K562 (cell line): ENCODE measurements around the gene CFAP73. TPM values are rescaled to one million over a fixed set of nuclear protein-coding genes. Genes with fewer than 3 reads are reported as not detected.

Experiments
- ATAC-seq: fragments of 200-7000 bp; cut with Tn5 transposase; 3 replicates; pipeline ENCODE4 v1.9.1; 2020; ENCODE audit warnings: moderate library complexity
- BruUV-seq: library from RNA; stranded (reverse); fragments of 400-500 nt; replicated peaks from 2 replicates; lab custom pipeline; 2021; lab: Mats Ljungman, UMichigan
- CTCF ChIA-PET: fragments of 300-600 bp; formaldehyde crosslinking; extraction: SDS; loops from one replicate; lab custom pipeline; 2021; ENCODE audit warnings: low intra/inter-chr PET ratio; lab: Yijun Ruan, JAX
- POLR2A ChIA-PET: fragments of 300-600, 350-650 bp; sonication (Branson Sonifier 250); formaldehyde crosslinking; extraction: SDS; loops from one replicate; lab custom pipeline; 2021; ENCODE audit warnings: antibody characterized with exemption, inconsistent platforms; lab: Yijun Ruan, JAX
- DNase-seq, 4 experiments: peaks; one replicate each; pipeline versions ENCODE4 v3.0.0 to v3.0.0-alpha.2; 2011 to 2018; ENCODE audit warnings: low spot score in 3 of 4, mixed read lengths in 3 of 4; ENCODE audit errors: extremely low read depth in 1 of 4
- FAIRE-seq: peaks from 2 replicates; lab custom pipeline; 2011; peaks lifted over from hg19 to GRCh38; lab: Jason Lieb, UNC
- H2AFZ ChIP-seq: 2 replicates; pipeline ENCODE4 v1.6.0; 2011; ENCODE audit warnings: low read depth, low read length, control low read depth, inconsistent platforms
- H3K27ac ChIP-seq: fragments of 200-600 bp; 3 replicates; pipeline ENCODE4 v1.8.0; 2011; ENCODE audit warnings: low read depth, mild to moderate bottlenecking, control low read depth, inconsistent platforms, low read length, moderate library complexity, mixed read lengths; ENCODE audit errors: extremely low read depth
- H3K27me3 ChIP-seq, 2 experiments: fragments of 300-600 bp in 1 of 2; 2 replicates in 1 of 2; 3 replicates in 1 of 2; pipeline versions ENCODE4 v1.6.0 to v1.8.0; 2011; ENCODE audit warnings: inconsistent platforms in 2 of 2, low read length in 2 of 2, mild to moderate bottlenecking in 1 of 2, mixed read lengths in 1 of 2, moderate library complexity in 1 of 2; ENCODE audit not compliant: control insufficient read depth in 2 of 2, insufficient read depth in 2 of 2
- H3K36me3 ChIP-seq: fragments of 300-600 bp; 3 replicates; pipeline ENCODE4 v1.8.0; 2011; ENCODE audit warnings: mild to moderate bottlenecking, low read length, inconsistent platforms; ENCODE audit not compliant: control insufficient read depth, insufficient read depth
- H3K4me1 ChIP-seq, 2 experiments: fragments of 200-600 bp in 1 of 2; replicated peaks in 1 of 2; 2 replicates in 1 of 2; 3 replicates in 1 of 2; pipeline versions ENCODE4 v1.5.1 to v1.8.0; 2011; ENCODE audit warnings: inconsistent platforms in 2 of 2, low read length in 2 of 2, mild to moderate bottlenecking in 1 of 2, mixed read lengths in 1 of 2, moderate library complexity in 1 of 2; ENCODE audit not compliant: control insufficient read depth in 2 of 2, insufficient read depth in 2 of 2
- H3K4me2 ChIP-seq: 2 replicates; pipeline ENCODE4 v1.6.1; 2011; ENCODE audit warnings: low read length, control low read depth, inconsistent platforms, mixed read lengths; ENCODE audit not compliant: insufficient read depth
- H3K4me3 ChIP-seq: fragments of 200-600 bp; sonication (generic), shearing (Covaris generic); 2 replicates; pipeline ENCODE4 v1.5.1; 2016; ENCODE audit warnings: control low read depth, inconsistent platforms
- H3K79me2 ChIP-seq: fragments of 200-600 bp; 3 replicates; pipeline ENCODE4 v1.8.0; 2011; ENCODE audit warnings: low read length, inconsistent platforms; ENCODE audit not compliant: control insufficient read depth, insufficient read depth
- H3K9ac ChIP-seq, 2 experiments: 2 replicates each; pipeline versions ENCODE4 v1.6.0 to v1.6.1; 2011; ENCODE audit warnings: low read depth in 2 of 2, low read length in 2 of 2, control low read depth in 1 of 2, inconsistent platforms in 1 of 2, mild to moderate bottlenecking in 1 of 2, mixed read lengths in 1 of 2; ENCODE audit not compliant: insufficient read depth in 1 of 2
- H3K9me1 ChIP-seq: one replicate; pipeline ENCODE4 v1.6.0; 2011; ENCODE audit warnings: inconsistent platforms, mild to moderate bottlenecking, low read length, moderate library complexity; ENCODE audit not compliant: control insufficient read depth, insufficient read depth
- H3K9me3 ChIP-seq: replicated peaks from 2 replicates; pipeline ENCODE4 v1.5.1; 2011; ENCODE audit warnings: low read depth, low read length, inconsistent platforms; ENCODE audit not compliant: control insufficient read depth, insufficient read depth
- H4K20me1 ChIP-seq: replicated peaks from 2 replicates; pipeline ENCODE4 v1.6.1; 2011; ENCODE audit warnings: low read length, inconsistent platforms, mixed read lengths; ENCODE audit not compliant: control insufficient read depth, insufficient read depth
- BCOR ChIP-seq: fragments of 450-650 bp; IDR thresholded peaks from 2 replicates; pipeline ENCODE4 v1.6.1; 2016
- CREB3L1 ChIP-seq: fragments of 450-650 bp; IDR thresholded peaks from 2 replicates; pipeline ENCODE4 v1.6.1; 2014; ENCODE audit warnings: low read depth, mild to moderate bottlenecking, moderate library complexity, borderline replicate concordance
- KDM1A ChIP-seq, 2 experiments: fragments of 450-650 bp; IDR thresholded peaks; 2 replicates each; pipeline ENCODE4 v1.6.1; 2016; ENCODE audit warnings: mild to moderate bottlenecking in 2 of 2
- NRF1 ChIP-seq, 2 experiments: fragments of 450-650 bp; IDR thresholded peaks in 1 of 2; conservative IDR thresholded peaks in 1 of 2; 2 replicates each; pipeline ENCODE4 v1.6.1; 2014; ENCODE audit warnings: mild to moderate bottlenecking in 2 of 2
- PTBP1 ChIP-seq: fragments of 200-400 bp; formaldehyde crosslinking; IDR thresholded peaks from 2 replicates; pipeline ENCODE4 v1.6.1; 2017; ENCODE audit warnings: low read depth, low read length
- SMARCA5 ChIP-seq: fragments of 450-650 bp; IDR thresholded peaks from 2 replicates; pipeline ENCODE4 v1.6.1; 2016
- ZFP36 ChIP-seq: fragments of 150-350 bp; IDR thresholded peaks from 2 replicates; pipeline ENCODE4 v1.6.1; 2018; ENCODE audit warnings: low read length, low read depth; ENCODE audit not compliant: partially characterized antibody
- ZNF436 ChIP-seq: fragments of 250-450, 450-650 bp; sonication (Bioruptor Pico); formaldehyde crosslinking; IDR thresholded peaks from 2 replicates; pipeline ENCODE4 v1.7.0; 2020; ENCODE audit warnings: mild to moderate bottlenecking
- ZNF586 ChIP-seq: fragments of 450-650 bp; formaldehyde crosslinking; conservative IDR thresholded peaks from 2 replicates; pipeline ENCODE4 v1.4.0; 2020; ENCODE audit warnings: mild to moderate bottlenecking, moderate library complexity
- WGBS: fragments of 100-300 bp; shearing (Covaris generic); methylation state at CpG from one replicate; pipeline ENCODE4 v1.1.6; 2016; ENCODE audit warnings: low coverage, mixed read lengths; ENCODE audit not compliant: insufficient coverage; ENCODE audit errors: missing lambda C conversion rate; 5-methylcytosine and 5-hydroxymethylcytosine counted together
- in situ Hi-C: fragments of 300-500 bp; cut with MboI; formaldehyde crosslinking; loops from 4 replicates; pipeline ENCODE4 v1.15.0; 2018; ENCODE audit warnings: inconsistent platforms, mixed read lengths
- intact Hi-C: fragments of 100-400 bp; cut with micrococcal nuclease; formaldehyde crosslinking; loops from 2 replicates; pipeline ENCODE4 v1.14.2; 2022
- polyA plus RNA-seq, 8 experiments: library from polyadenylated mRNA; depleted of rRNA in 4 of 8; stranded (reverse) in 5 of 8; unstranded in 3 of 8; fragments of >200 nt; fragmentation: Nextera tagmentation in 2 of 8; fragmentation: Illumina TruSeq in 1 of 8; extraction: Ambion mirVana in 2 of 8; extraction: Trizol in 1 of 8; gene quantifications; 2 replicates each; pipeline versions ENCODE4 v1.2.1 to v1.2.3, GENCODE V29; 2011 to 2014; ENCODE audit warnings: inconsistent platforms in 1 of 8, missing spikeins in 1 of 8
- total RNA-seq, 7 experiments: library from RNA; depleted of rRNA in 6 of 7; stranded (reverse); fragments of >200 nt in 6 of 7; fragmentation: Illumina TruSeq in 2 of 7; extraction: Trizol in 2 of 7; gene quantifications; 2 replicates each; pipeline versions ENCODE4 v1.2.1 to v1.2.3, GENCODE V29; 2011 to 2021; ENCODE audit warnings: low replicate concordance in 1 of 7

The CFAP73 gene
- total and polyA plus RNA-seq, 9 of the 15 experiments (the other 6 are each of a cell fraction or from before 2014, with no cell fraction given): not detected

- no peak overlapping the region for H3K27ac ChIP-seq
- H3K79me2 ChIP-seq: no peaks in the 10 kb centered on the region
- no peak for TF ChIP-seq NRF1 (conservative IDR thresholded peaks at IDR 0.05 in 1 of 2, IDR thresholded peaks at IDR 0.05 in 1 of 2)
- peak in 1 of 2 experiments; percentile 22; a peak in 1 of 4 replicates for TF ChIP-seq KDM1A (IDR thresholded peaks at IDR 0.05)
- peak; percentile 82; the same call in 1 of the 2 replicates for TF ChIP-seq PTBP1
- no peak for TF ChIP-seq CREB3L1
- TF ChIP-seq ZNF436 (CRISPR knock-in tag): peak; percentile 63; the same call in 1 of the 2 replicates
- 0 out of 2 replicates have a peak, but pooled peaks have one; percentile 34 for TF ChIP-seq SMARCA5
- peak; percentile 81 for TF ChIP-seq BCOR
- peak; percentile 94 for TF ChIP-seq ZFP36
- TF ChIP-seq ZNF586 (CRISPR knock-in tag): no peak
- no peak for ATAC-seq
- H3K36me3 ChIP-seq: no peaks in the 10 kb centered on the region
- H4K20me1 ChIP-seq: peaks cover 8% of the 10 kb centered on the region
- peak overlapping the region; percentile 75 for H3K4me2 ChIP-seq
- H2AFZ ChIP-seq: peak overlapping the region; percentile 97
- CTCF ChIA-PET: interaction anchor here (1.7 kb wide), 1 partner anchor 104 kb away, joined by 8 read pairs; no protein-coding TSS in a partner anchor
- 5% methylated on average over 9 of the region's 9 CpGs for WGBS
- H3K4me3 ChIP-seq: peak overlapping the region; percentile 42
- DNase-seq: no peak
- POLR2A ChIA-PET: interaction anchor here (0.6 to 1.2 kb wide), 5 partner anchors 9 to 219 kb away, joined by 3 to 4 read pairs (median 3); no protein-coding TSS in a partner anchor
- FAIRE-seq: peak; percentile 26
- H3K4me1 ChIP-seq: peaks cover 5 to 26% of the 10 kb centered on the region in 2 experiments; a peak in 3 of 5 replicates
- peak overlapping the region in 1 of 2 experiments; percentile 75; a peak in 3 of 4 replicates for H3K9ac ChIP-seq
- in situ Hi-C loops (no loop called here), intact Hi-C loops (loop anchor here (5.0 kb wide), 1 partner anchor 160 kb away; no protein-coding TSS in a partner anchor)
- BruUV-seq: no TSS peak
- no peaks in the 10 kb centered on the region for H3K9me3 ChIP-seq
- H3K9me1 ChIP-seq: peaks cover 3% of the 10 kb centered on the region
- H3K27me3 ChIP-seq: peaks cover 18 to 32% of the 10 kb centered on the region in 2 experiments
These were observed 2.8 kb downstream of the CFAP73 start for GRCh38 chr12:113152196-113152834.
